GM19099 (cell line): ENCODE data around the gene SSTR5.

Experiments used
- POLR2A ChIP-seq: IDR thresholded peaks from 3 replicates; pipeline ENCODE4 v1.6.1; 2011; ENCODE audit warnings: low read depth; ENCODE audit not compliant: insufficient read length; ENCODE audit errors: extremely low read depth

The SSTR5 gene

DNA sequence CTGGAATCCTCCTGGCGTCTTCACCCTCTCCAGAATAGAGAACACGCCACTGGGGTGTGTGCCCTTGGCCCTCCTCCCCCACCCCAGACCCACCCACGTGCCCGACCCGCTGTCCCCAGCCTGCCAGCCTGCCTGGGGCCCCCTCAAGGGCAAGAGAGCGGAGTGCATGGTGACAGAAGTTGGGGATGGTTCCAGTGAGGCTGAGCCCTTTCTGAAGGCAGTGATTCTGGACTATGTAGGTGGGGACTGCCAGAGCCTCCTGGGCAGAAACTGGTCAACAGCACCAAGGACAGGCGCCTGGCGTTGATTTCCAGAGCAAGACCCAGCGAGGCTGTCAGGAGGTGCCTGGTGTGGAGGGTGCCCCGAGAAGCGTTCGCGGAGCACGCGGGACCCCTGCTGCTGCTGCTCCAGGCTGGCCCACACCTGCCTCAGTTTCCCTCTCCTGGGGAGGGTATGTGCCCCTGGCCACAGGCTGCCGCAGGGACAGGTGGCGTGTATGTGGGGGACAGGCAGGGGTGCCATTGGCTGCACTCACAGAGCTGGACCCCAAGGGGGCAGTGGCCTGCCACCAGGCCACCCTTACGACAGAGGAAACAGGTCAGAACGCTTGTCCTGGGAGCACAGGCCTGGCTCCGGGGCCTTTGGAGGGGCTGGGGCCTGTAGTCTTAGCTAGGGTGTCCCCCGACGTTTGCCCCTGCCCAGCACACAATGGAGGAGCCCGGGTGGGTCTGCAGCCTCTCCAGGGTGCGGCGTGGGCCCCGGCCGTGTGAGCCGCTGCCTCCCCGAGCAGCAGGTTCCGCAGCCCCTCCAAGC is 1.2 kb downstream of the SSTR5 start:
- TF ChIP-seq POLR2A, result no peak

DNA sequence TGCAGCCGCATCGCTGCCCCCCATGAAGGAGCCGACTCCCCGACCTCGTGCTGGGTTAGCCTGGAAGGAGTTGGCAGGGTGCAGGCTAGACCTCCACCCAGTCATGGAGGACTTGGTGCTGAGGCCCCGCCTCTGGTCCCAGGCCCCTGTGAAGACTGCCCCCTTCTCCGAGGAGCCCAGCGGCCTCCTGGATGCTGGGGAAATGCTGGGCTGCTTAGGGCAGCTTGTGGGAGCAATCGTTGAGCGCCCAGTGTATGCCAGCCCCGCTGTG is 1.8 kb downstream of the SSTR5 start:
- TF ChIP-seq POLR2A, result no peak

DNA sequence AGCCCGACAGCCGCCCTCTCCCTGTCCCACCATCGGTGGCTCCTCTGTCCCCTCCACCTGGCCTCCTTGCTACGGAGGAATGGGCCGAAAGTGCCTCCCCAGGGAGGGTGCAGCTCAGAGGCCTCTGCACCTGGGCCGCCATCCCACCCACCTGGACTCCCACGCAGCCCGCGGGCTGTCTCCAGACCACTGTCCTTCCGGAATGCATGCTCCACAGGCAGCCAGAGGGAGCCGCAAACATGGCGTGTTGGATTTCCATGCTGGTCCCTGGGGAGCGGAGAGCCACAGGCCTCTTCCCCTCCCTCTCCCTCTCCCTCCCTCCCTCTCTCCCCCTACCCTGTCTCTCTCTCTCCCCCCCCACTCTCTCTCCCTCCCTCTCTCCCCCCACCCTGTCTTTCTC is 3.0 kb downstream of the SSTR5 start:
- TF ChIP-seq POLR2A, result no peak

DNA sequence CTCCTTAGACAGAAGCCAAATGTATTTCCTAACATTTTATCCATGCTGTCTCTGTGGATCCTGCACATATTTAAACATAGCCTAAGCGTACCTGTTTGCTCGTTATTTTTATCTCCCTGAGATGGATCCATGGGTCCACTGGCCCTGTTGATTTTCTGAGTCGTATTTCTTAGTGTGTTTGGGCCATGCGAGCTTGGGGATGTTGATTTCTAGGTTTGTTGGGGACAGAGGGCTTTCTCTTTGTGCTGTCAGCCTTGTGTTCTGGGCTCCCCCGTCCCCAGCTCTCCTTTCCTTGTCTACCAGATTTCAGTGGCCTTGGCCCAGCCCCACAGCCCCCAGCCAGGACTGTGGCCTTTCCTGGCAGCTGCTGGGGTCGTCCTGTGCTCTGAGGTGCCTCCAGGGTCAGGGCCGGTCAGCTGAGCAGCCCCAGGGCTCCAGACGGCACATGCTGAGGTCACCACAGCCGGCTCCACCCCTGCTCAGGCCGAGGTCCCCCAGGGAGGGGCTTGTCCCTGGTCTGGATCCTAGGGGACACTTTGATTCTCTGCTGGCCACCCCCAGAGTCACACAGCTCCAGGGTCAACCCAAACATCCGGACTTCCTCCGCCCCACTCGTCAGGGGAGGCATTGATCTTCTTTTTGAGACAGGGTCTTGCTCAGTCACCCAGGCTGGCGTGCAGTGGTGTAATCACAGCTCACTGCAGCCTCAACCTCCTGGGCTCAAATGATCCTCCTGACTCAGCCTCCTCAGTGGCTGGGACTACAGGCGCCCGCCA is 4.4 kb downstream of the SSTR5 start:
- TF ChIP-seq POLR2A, result no peak

DNA sequence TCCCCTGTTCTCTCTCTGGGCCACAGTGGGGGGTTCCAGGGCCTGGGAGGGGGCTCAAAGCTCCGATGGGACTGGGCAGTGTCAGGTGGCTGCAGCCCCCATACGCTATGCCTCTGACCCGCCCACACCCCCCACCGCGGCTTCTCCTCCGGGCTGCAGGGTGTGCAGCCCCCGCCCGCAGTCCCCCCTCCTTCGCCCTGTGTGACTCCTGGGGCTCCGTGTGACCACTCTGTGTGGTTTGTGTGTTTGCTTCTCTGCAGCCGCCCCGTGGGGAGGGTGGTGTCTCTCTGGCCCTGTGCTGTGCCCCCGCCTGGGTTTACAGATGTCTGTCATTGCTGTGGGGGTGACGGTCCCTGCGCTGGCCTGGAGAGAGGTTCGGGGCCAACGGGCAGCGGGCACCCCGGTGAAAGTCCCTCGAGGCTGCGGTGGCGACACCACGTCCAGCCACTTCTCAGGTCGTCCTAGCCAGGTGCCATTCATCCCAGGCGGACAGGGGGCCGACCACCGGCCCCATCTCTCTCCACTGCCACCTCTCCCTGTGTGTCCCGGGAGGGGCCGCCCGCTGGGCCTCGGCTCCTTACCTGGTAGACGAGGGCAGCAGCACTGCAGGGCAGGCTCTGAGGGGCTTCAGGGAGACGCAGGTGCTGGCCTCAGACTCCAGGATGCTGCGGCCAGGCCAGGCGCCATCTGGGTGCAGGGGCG is 5.5 kb downstream of the SSTR5 start:
- TF ChIP-seq POLR2A, result no peak

DNA sequence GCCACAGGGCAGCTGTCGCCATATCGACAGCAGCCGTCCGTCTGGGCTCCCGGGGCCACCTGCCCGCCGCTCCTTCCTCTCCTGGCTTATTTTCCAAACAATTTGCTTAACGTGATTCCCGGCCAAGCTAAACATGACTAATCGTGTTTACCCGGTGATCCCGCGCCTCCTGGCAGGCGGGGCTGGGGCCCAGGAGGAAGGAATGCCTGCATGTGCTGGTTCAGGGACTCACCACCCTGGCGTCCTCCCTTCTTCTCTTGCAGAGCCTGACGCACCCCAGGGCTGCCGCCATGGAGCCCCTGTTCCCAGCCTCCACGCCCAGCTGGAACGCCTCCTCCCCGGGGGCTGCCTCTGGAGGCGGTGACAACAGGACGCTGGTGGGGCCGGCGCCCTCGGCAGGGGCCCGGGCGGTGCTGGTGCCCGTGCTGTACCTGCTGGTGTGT is 6.1 kb downstream of the SSTR5 start:
- TF ChIP-seq POLR2A, result no peak

DNA sequence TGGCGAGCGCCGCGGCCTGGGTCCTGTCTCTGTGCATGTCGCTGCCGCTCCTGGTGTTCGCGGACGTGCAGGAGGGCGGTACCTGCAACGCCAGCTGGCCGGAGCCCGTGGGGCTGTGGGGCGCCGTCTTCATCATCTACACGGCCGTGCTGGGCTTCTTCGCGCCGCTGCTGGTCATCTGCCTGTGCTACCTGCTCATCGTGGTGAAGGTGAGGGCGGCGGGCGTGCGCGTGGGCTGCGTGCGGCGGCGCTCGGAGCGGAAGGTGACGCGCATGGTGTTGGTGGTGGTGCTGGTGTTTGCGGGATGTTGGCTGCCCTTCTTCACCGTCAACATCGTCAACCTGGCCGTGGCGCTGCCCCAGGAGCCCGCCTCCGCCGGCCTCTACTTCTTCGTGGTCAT is 6.8 kb downstream of the SSTR5 start:
- no peak for TF ChIP-seq POLR2A

DNA sequence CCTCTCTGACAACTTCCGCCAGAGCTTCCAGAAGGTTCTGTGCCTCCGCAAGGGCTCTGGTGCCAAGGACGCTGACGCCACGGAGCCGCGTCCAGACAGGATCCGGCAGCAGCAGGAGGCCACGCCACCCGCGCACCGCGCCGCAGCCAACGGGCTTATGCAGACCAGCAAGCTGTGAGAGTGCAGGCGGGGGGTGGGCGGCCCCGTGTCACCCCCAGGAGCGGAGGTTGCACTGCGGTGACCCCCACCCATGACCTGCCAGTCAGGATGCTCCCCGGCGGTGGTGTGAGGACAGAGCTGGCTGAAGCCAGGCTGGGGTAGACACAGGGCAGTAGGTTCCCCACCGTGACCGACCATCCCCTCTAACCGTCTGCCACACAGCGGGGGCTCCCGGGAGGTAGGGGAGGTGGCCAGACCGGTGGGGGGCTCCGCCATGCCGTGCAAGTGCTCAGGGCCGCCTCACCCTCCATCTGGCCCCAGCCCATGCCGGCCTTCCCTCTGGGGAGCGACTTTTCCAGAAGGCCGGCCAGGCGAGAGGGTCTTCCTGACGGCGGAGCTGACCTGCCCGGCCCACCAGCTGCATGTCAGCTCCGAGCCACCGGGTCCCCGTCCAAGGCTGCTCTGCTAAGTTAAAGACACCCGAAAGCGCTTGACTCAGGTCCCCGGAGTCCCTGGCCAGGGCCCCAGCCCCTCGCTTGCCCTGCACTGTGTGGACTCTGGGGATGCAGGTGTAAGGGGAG is 7.4 kb downstream of the SSTR5 start:
- no peak for TF ChIP-seq POLR2A

DNA sequence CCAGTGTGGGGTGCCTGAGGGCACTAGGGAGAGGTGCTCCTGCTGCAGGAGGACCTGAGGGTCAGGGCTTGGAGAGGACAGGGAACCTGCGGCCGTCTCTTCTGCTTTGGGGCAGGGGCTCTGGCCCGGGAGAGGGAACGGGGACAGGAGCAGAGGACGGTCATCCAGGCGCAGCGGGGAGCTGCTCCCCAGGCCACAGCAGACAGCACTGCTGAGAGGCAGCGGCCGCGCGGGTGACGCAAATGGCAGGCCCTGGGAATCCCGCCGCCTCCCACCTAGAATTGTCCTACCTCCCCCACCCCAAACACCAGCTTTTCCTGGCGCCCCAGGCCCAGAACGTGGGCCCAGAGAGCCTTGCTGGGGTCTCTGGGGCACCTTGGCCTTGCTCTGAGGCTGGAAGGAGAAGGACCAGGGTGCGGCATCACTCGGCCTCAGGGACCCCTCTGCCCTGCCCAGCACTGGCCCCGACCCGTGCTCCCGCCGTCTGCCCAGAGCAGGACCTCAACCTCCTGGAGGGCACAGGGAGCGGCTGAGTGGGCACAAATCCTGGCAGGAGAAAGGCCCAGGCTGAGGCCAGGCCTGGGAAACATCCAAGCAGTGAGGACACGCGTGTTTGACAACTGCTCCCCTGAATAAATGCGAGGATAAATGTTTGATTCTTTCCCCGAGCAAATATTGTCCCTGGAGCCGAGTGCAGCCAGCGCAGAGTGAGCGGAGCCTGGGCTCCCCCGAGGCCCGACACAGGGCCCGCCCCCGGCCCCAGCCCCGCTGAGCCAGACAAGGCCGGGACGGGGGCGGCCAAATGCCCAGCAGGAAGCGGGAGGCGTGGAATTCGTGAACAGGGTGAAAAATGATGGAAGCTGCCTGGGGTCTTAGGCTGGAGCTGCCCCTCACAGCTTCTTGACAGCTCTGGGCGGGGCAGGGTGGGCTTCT is 8.5 kb downstream of the SSTR5 start:
- TF ChIP-seq POLR2A, result no peak

DNA sequence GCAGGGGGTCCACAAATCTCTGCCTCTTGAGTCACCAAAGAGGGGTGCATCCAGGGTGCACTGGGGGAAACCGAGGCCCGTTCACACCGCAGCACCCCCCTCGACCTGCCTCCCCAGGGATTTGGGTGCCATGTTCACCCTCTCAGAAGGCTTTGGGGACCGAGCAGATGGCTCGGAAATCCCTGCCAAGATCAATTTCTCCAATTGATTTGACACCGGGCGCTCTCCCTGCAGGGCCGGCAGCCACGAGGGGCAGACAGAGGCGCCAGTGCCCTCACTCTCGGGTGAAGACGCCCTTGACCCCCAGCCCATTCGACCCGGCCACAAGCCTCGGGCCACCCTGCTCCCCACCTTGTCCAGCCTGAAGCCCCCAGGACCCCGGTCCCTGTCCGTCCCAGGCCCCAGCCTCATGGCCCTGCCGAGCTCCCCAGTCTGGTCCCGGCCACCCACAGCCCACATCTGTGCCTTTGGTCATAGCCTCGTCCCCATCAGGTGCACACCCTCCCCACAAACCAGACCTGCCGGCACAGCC is 9.3 kb downstream of the SSTR5 start:
- TF ChIP-seq POLR2A, result no peak

DNA sequence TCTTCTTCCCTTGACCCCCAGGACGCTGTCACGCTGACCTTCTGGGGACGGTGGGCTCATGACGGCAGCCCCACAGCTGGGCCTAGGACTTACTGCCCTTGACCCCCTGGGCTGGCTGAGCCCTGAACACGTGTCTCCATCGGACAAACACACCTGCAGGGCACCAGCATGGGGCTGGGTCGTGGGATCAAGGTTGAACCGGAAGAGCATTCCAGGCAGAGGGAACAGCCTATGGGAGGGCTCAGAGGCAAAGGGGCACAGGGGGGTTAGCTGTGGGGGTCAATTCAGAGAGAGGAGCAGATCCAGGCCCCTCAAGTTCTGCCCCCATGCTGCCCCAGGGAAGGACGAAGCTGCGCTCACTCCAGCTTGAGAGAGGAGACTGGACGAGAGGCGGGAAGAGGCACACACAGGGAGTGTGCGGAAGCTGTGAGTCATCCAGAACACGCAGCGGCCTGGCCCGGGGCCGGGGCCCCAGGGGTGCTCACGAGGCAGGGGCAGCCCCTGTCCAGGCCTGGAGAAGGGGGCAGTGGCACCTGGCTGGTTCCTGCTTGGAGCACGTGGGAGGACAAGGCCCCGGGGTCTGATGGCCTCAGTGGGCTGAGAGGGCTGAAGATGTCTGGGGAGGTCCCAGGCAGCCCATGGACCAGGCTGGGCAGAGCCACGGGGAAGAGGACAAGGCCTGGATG is 9.9 kb downstream of the SSTR5 start:
- TF ChIP-seq POLR2A, result no peak

DNA sequence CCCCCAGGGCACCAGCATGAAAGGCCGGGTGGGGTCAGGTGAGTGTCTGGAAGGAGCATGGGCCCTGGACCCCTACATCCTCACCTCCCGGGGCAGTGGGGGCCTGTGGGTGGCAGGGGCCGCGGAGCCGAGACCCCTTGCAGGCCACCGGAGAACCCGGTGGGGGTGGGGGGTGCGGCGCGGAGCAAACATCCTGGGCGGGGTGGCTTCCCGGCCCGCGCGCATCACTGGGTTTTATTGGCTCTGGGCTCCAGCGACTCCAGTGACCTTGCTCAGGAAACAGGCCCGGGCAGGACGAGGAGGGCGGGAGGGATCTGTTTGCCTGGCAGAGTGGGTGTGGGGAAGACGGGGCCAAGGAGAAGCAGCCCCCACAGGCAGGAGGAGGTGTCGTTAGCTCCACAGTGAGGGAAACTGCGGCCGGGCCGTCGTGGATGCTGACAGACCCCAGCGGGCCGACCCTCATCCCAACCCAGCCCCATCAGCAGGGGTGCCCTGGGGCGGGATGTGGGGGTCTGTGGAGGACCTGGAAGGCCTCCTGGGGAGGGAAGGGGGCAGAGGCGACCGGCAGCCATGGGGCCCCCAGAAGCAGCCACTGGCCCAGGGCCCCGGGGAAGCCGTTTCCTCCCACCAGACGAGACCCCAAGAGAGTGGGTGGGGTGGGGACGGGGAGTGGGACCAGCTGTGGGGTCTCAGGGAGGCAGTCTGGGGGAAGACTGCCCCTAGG is 10.6 kb downstream of the SSTR5 start:
- TF ChIP-seq POLR2A, result no peak

DNA sequence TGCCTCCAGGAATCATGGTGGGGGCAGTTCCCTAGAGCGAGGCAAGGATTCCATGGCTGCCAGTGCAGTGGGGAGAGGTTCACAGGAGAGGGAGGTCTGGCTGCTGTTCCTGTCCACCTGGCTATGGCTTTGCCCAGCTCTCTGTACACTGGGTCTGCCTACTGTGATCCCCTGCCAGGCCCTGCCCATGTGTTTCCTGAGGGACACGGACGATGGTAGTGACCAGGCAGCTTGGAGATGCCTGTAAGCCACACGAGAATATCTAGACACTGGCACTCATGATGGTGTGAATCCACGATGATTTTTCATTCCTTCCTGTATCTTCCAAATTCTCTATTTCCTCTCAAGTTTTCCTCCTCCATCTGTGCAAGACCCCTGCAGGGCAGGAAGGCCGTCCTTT is 12.4 kb downstream of the SSTR5 start:
- no peak for TF ChIP-seq POLR2A
